Breast epithelium (tissue), 4 donors: Measurements from ENCODE around the gene FAM241B. TPM values are rescaled to one million over a fixed set of nuclear protein-coding genes. Genes with fewer than 3 reads are reported as not detected.

Experiments used
- DNase-seq, 2 donors: peaks; one replicate each; pipeline ENCODE4 v3.0.0-alpha.2; 2019; ENCODE audit warnings: low spot score in 2 of 2
- H3K27ac ChIP-seq, 2 donors: fragments of 200-600 bp; sonication (generic) in 1 of 2; one replicate each; pipeline ENCODE4 v1.5.1; 2016 to 2019; ENCODE audit warnings: mild to moderate bottlenecking in 1 of 2
- H3K27me3 ChIP-seq, 2 donors: fragments of 200-600 bp; sonication (generic) in 1 of 2; one replicate each; pipeline versions ENCODE4 v1.5.1 to v1.6.0; 2017 to 2019; ENCODE audit warnings: control low read depth in 1 of 2, mild to moderate bottlenecking in 1 of 2
- H3K36me3 ChIP-seq: fragments of 200-600 bp; one replicate; pipeline ENCODE4 v1.5.1; 2019
- H3K4me1 ChIP-seq, 2 donors: fragments of 200-600 bp; sonication (generic); one replicate each; pipeline ENCODE4 v1.5.1; 2016 to 2019; ENCODE audit warnings: control low read depth in 1 of 2
- H3K4me3 ChIP-seq, 3 donors: fragments of 200-600 bp; sonication (generic); 1 replicate in 2 of 3; 2 replicates in 1 of 3; pipeline ENCODE4 v1.5.1; 2016 to 2019; ENCODE audit warnings: mild to moderate bottlenecking in 3 of 3, moderate library complexity in 2 of 3
- H3K9me3 ChIP-seq, 2 donors: fragments of 200-600 bp; sonication (generic) in 1 of 2; one replicate each; pipeline ENCODE4 v1.5.1; 2016 to 2019; ENCODE audit warnings: control low read depth in 1 of 2
- CTCF ChIP-seq, 3 donors: fragments of 450-650 bp; IDR thresholded peaks; one replicate each; pipeline ENCODE4 v1.5.1; 2016 to 2017; ENCODE audit warnings: antibody characterized with exemption in 3 of 3, mild to moderate bottlenecking in 3 of 3, moderate library complexity in 3 of 3
- POLR2A ChIP-seq: fragments of 450-650 bp; IDR thresholded peaks from one replicate; pipeline ENCODE4 v1.6.1; 2016; ENCODE audit warnings: antibody characterized with exemption, mild to moderate bottlenecking, moderate library complexity
- POLR2AphosphoS5 ChIP-seq, 3 donors: sonication (generic); formaldehyde crosslinking; IDR thresholded peaks; one replicate each; pipeline ENCODE4 v1.6.1; 2017; ENCODE audit warnings: antibody characterized with exemption in 3 of 3
- intact Hi-C: fragments of 100-400 bp; cut with DNase I; formaldehyde crosslinking; loops from one replicate; pipeline ENCODE4 v1.15.1; 2023; ENCODE audit warnings: low total_unique reads
- total RNA-seq, 3 donors: library from RNA; depleted of rRNA; stranded (reverse); fragments of >200 nt; gene quantifications; one replicate each; pipeline ENCODE4 v1.1.0, GENCODE V29; 2016

Gene FAM241B
- total RNA-seq, 3 donors from 2014 or later: 0.48 to 8.5 (median 6.2) TPM

DNA sequence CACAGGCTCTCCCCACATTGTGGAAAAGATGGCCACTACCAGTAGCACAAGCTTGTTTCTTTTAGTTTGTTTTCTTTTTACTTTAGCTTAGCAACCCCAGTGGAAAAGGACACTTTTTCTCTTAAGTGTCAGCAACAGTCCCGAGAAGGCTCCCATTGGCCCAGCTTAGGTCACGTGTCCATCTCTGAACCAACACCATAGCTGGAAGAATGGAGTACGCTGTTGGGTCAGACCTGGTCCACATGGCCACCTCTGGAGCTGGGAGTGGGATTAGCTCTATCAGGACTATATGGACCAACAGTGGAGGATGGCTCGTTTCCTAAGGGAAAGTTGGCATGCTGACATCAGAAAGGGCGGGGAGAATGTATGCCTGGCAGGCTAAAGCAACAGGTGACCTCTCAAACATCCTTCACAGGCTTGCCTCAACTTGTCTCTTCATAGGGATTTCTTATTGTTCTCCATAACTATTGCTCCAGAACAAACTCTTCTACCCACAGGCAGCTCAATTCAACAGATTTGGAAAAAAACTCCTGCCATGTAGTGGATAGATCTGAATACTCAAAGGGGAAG, 29.2 kb upstream of the FAM241B start:
- no peak overlapping the region for H3K27ac ChIP-seq
- peaks cover 0 to 8% of the 10 kb centered on the region in 2 donors for H3K9me3 ChIP-seq
- no peak overlapping the region for H3K4me3 ChIP-seq
- TF ChIP-seq POLR2AphosphoS5 (IDR thresholded peaks at IDR 0.05): no peak
- no peaks in the 10 kb centered on the region for H3K4me1 ChIP-seq
- H3K27me3 ChIP-seq: peaks cover 0 to 3% of the 10 kb centered on the region in 2 donors
- DNase-seq: no peak
- intact Hi-C loops: no loop called here
- no peaks in the 10 kb centered on the region for H3K36me3 ChIP-seq

- DNase-seq: no peak
- Histone ChIP-seq H3K4me3 (no peak overlapping the region), H3K4me1 (no peaks in the 10 kb centered on the region), H3K36me3 (no peaks in the 10 kb centered on the region), H3K9me3 (peaks cover 0 to 23% of the 10 kb centered on the region in 2 donors), H3K27ac (no peak overlapping the region), H3K27me3 (no peaks in the 10 kb centered on the region)
- TF ChIP-seq POLR2A (no peak), POLR2AphosphoS5 (IDR thresholded peaks at IDR 0.05) (no peak), CTCF (IDR thresholded peaks at IDR 0.05) (no peak)
- intact Hi-C loops: no loop called here
Observed at GRCh38 chr10:69609077-69609476, 21.0 kb upstream of the FAM241B start.

DNA sequence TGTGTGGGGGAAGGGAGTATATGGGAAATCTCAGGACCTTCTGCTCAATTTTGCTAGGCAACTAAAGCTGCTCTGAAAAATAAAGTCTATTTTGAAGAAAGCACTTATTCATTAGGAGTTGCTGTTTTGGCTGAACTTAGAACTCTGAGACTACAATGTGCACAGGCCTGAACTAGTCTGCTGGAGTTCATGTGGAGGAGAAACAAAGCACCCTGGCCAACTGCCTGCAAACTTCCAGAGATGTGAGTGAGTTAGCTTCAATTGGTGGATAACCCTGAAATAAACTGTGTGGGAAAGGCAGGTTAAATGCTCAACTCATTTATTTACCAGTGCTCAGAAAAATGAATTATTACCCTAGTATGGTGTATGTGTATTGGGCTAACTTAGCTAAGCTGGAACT, 17.3 kb upstream of the FAM241B start:
- H3K36me3 ChIP-seq: no peaks in the 10 kb centered on the region
- intact Hi-C loops: no loop called here
- no peaks in the 10 kb centered on the region for H3K27me3 ChIP-seq
- TF ChIP-seq POLR2A: no peak
- TF ChIP-seq CTCF (IDR thresholded peaks at IDR 0.05): no peak
- TF ChIP-seq POLR2AphosphoS5 (IDR thresholded peaks at IDR 0.05): no peak
- H3K9me3 ChIP-seq: peaks cover 0 to 23% of the 10 kb centered on the region in 2 donors
- no peaks in the 10 kb centered on the region for H3K4me1 ChIP-seq
- peak overlapping the region in 1 of 2 donors; percentile 66 for H3K27ac ChIP-seq
- peak in 1 of 2 donors; percentile 69 for DNase-seq
- H3K4me3 ChIP-seq: no peak overlapping the region

GRCh38 chr10:69614130-69614529, 15.9 kb upstream of the FAM241B start:
- no peak for TF ChIP-seq POLR2A
- no peak for TF ChIP-seq POLR2AphosphoS5 (IDR thresholded peaks at IDR 0.05)
- TF ChIP-seq CTCF (IDR thresholded peaks at IDR 0.05): no peak
- DNase-seq: no peak
- peak overlapping the region; percentile 3 to 34 for H3K27ac ChIP-seq

GRCh38 chr10:69616358-69616757, 13.7 kb upstream of the FAM241B start:
- no peaks in the 10 kb centered on the region for H3K4me1 ChIP-seq
- H3K27me3 ChIP-seq: no peaks in the 10 kb centered on the region
- intact Hi-C loops: no loop called here
- no peak overlapping the region for H3K27ac ChIP-seq
- H3K4me3 ChIP-seq: no peak overlapping the region
- TF ChIP-seq POLR2AphosphoS5 (IDR thresholded peaks at IDR 0.05): no peak
- TF ChIP-seq CTCF (IDR thresholded peaks at IDR 0.05): no peak
- no peak for TF ChIP-seq POLR2A
- no peaks in the 10 kb centered on the region for H3K9me3 ChIP-seq
- no peak for DNase-seq
- no peaks in the 10 kb centered on the region for H3K36me3 ChIP-seq

More at GRCh38 chr10:69614130-69614529, 15.9 kb upstream of the FAM241B start:
- Histone ChIP-seq H3K4me3 (no peak overlapping the region), H3K4me1 (no peaks in the 10 kb centered on the region), H3K36me3 (no peaks in the 10 kb centered on the region), H3K27me3 (no peaks in the 10 kb centered on the region), H3K9me3 (peaks cover 0 to 15% of the 10 kb centered on the region in 2 donors)
- intact Hi-C loops: no loop called here
